ENCODE data around the gene ADAM10. TPM values are rescaled to one million over a fixed set of nuclear protein-coding genes. Genes with fewer than 3 reads are reported as not detected.
"Not testable (repeated sequence)": the region's sequence is repeated elsewhere in the genome, so short reads cannot be mapped to it uniquely, and the experiment has no call there.

ADAM10 gene
- total RNA-seq, 4 donors from 2014 or later: 112 to 157 (median 116) TPM

DNA sequence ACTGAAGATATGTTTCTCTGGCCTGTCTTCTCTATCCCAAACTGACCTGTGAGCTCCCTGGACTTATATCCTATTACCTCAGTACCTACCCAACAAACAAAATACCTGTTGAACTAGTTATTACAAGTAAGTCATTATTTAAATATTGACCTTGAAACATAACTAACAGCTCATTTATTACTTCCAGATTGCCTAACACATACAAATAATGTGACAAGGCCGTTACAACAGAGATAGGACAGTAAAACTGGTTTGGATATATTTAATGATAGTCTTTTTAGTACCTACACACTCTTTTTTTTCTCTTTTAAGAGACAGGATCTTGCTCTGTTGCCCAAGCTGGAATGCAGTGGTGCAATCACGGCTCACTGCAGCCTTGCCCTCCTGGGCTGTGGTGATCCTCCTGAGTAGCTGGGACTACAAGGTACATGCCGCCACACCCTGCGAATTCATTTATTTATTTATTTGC, 145.0 kb downstream of the ADAM10 start:
- TF ChIP-seq POLR2A (IDR thresholded peaks at IDR 0.05): no peak
- TF ChIP-seq, protein P1, sequence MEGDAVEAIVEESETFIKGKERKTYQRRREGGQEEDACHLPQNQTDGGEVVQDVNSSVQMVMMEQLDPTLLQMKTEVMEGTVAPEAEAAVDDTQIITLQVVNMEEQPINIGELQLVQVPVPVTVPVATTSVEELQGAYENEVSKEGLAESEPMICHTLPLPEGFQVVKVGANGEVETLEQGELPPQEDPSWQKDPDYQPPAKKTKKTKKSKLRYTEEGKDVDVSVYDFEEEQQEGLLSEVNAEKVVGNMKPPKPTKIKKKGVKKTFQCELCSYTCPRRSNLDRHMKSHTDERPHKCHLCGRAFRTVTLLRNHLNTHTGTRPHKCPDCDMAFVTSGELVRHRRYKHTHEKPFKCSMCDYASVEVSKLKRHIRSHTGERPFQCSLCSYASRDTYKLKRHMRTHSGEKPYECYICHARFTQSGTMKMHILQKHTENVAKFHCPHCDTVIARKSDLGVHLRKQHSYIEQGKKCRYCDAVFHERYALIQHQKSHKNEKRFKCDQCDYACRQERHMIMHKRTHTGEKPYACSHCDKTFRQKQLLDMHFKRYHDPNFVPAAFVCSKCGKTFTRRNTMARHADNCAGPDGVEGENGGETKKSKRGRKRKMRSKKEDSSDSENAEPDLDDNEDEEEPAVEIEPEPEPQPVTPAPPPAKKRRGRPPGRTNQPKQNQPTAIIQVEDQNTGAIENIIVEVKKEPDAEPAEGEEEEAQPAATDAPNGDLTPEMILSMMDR (IDR thresholded peaks at IDR 0.05): no peak
- Histone ChIP-seq H3K9me3 (no peaks in the 10 kb centered on the region), H3K36me3 (no peaks in the 10 kb centered on the region), H3K4me3 (replicated peaks in 1 of 3) (no peak overlapping the region), H3K4me1 (no peaks in the 10 kb centered on the region), H3K27ac (no peak overlapping the region), H3K27me3 (no peaks in the 10 kb centered on the region)
- intact Hi-C loops (cut with DNase I): no loop called here
- DNase-seq: no peak
- WGBS, 2 donors: 98 to 99% methylated on average over 4 of the region's 4 CpGs

DNA sequence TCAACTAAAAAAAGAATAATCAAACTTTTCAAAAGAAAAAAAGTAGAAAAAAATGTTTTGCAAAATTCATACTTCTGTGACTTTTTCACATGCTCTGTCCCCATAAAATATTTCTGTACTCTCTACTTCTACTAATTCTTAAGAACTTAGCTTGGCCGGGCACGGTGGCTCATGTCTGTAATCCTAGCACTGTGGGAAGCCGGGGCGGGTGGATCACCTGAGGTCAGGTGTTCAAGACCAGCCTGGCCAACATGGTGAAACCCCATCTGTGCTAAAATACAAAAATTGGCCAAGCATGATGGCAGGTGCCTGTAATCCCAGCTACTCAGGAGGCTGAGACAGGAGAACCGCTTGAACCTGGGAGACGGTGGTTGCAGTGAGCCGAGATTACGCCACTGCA, 145.6 kb downstream of the ADAM10 start:
- H3K36me3 ChIP-seq; H3K27ac ChIP-seq; H3K27me3 ChIP-seq; H3K9me3 ChIP-seq; intact Hi-C loops (cut with DNase I); H3K4me1 ChIP-seq; H3K4me3 ChIP-seq (replicated peaks in 1 of 3); DNase-seq: not testable (repeated sequence)
- WGBS, 2 donors: 96 to 97% methylated on average over 8 of the region's 8 CpGs

DNA sequence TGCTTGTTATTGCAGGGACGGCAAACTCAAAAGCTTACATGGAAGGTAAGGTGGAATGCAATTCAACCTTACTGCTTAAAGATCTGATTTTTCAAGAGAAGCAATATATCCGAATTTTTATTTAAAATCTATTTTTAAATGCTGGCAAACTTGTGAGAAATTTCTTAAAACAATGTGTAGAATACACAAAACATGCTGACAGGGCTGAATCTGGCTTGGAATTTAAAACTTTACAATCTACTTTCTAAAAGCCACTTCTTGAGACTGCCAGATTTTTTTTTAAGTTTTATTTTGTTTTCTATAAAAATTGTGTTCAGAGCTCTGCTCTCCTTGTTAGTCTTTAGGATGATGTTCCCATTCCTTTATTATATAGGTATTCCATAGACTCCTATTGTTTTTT, 146.7 kb downstream of the ADAM10 start:
- H3K4me3 ChIP-seq (replicated peaks in 1 of 3): no peak overlapping the region
- no peaks in the 10 kb centered on the region for H3K27me3 ChIP-seq
- H3K36me3 ChIP-seq: no peaks in the 10 kb centered on the region
- intact Hi-C loops (cut with DNase I): no loop called here
- H3K27ac ChIP-seq: no peak overlapping the region
- WGBS, 2 donors: 79 to 81% methylated on average over 2 of the region's 2 CpGs
- DNase-seq: no peak
- no peaks in the 10 kb centered on the region for H3K4me1 ChIP-seq
- TF ChIP-seq, protein P1 (IDR thresholded peaks at IDR 0.05): no peak
- no peak for TF ChIP-seq POLR2A (IDR thresholded peaks at IDR 0.05)
- no peaks in the 10 kb centered on the region for H3K9me3 ChIP-seq

DNA sequence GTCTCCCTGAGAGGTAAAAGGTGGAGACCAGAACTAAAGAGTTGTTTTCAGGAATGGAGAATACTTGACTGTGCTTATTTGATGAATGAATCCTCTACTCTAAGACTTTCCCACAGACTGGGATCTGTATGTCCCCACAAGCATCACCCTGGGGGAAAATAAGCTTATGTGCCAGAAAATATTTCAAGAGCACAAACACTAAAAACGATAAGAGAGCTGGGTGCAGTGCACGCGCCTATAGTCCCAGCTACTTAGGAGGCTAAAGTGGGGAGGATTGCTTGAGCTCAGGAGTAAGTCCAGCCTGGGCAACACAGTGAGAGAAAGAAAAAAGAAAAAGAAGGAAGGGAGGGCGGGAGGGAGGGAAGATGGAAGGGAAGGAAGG, 150.7 kb downstream of the ADAM10 start:
- Histone ChIP-seq H3K36me3 (peaks cover 0 to 10% of the 10 kb centered on the region in 2 donors), H3K27ac (no peak overlapping the region), H3K27me3 (no peaks in the 10 kb centered on the region), H3K9me3 (no peaks in the 10 kb centered on the region), H3K4me3 (replicated peaks in 1 of 3) (no peak overlapping the region), H3K4me1 (no peaks in the 10 kb centered on the region)
- no peak for DNase-seq
- no peak for TF ChIP-seq POLR2A (IDR thresholded peaks at IDR 0.05)
- TF ChIP-seq, protein P1 (IDR thresholded peaks at IDR 0.05): no peak
- intact Hi-C loops (cut with DNase I): no loop called here
- WGBS, 2 donors: 91 to 93% methylated on average over 4 of the region's 4 CpGs

DNA sequence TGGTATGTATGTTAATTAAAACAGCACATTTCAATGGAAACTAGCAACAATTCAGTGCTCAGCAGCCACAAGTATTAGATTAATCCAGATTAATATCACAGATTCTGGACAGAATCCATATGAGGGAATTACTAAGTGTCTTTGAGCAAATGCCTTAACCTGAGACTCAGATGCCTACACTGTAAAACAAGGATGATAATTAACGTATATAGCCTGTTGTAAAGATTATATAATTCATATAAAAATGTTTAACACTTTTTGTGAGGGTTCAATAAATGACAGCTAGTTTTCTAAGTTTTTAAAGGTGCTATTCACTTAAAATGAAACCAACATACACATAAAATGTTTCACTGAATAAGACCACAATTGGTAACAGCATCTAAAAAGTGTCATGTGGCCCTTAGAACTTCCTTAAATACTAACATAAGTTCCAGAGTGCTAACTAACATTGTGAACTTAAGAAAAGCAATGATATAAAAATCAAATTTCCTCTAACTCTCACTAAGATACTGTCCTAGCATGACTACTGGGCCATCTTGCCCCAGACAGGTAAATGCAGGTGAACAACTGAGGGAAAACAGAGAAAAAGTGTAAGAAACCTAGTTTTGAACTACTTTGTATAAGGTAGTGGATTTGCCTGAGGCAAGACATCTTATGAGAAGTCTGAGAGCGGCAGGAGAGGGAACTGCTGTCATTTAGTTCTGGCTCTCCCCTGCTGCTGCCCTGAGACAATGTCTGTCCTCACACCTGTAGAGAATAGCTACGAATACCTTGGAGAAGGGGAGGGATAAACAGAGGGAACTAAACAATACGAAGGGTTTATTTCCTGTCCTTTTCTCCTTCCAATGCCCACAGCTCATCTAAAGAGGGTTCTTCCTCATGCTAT, 151.3 kb downstream of the ADAM10 start:
- Histone ChIP-seq H3K27ac (no peak overlapping the region), H3K36me3 (peaks cover 0 to 10% of the 10 kb centered on the region in 2 donors)
- TF ChIP-seq, protein P1 (IDR thresholded peaks at IDR 0.05): no peak
- TF ChIP-seq POLR2A (IDR thresholded peaks at IDR 0.05): no peak

More for the DNA sequence above, 151.3 kb downstream of the ADAM10 start:
- no peaks in the 10 kb centered on the region for H3K4me1 ChIP-seq
- H3K9me3 ChIP-seq: no peaks in the 10 kb centered on the region
- H3K27me3 ChIP-seq: no peaks in the 10 kb centered on the region
- no peak for DNase-seq
- 95 to 98% methylated on average over 4 of the region's 4 CpGs for WGBS, 2 donors
- intact Hi-C loops (cut with DNase I): no loop called here
- H3K4me3 ChIP-seq (replicated peaks in 1 of 3): no peak overlapping the region
